Neural cell (in vitro differentiated cells): Measurements from ENCODE around the gene ABCA12. TPM values are rescaled to one million over a fixed set of nuclear protein-coding genes. Genes with fewer than 3 reads are reported as not detected.

Experiments
- H2AFZ ChIP-seq: fragments of 200-600, 300-800 bp; sonication (generic), shearing (Covaris generic); 2 replicates; pipeline ENCODE4 v1.6.0; 2014; ENCODE audit warnings: low read depth, mild to moderate bottlenecking, antibody characterized with exemption, low read length, moderate library complexity
- H3F3A ChIP-seq: fragments of 200-600 bp; shearing (Covaris generic); 2 replicates; pipeline ENCODE4 v1.6.1; 2016; ENCODE audit warnings: mild to moderate bottlenecking, moderate library complexity, mixed read lengths, antibody characterized with exemption, low read length; ENCODE audit not compliant: insufficient read depth, poor library complexity, severe bottlenecking
- H3K27ac ChIP-seq: fragments of 200-600, 300-800 bp; sonication (generic), shearing (Covaris generic); 2 replicates; pipeline ENCODE4 v1.5.1; 2014; ENCODE audit warnings: mild to moderate bottlenecking, low read length, moderate library complexity
- H3K27me3 ChIP-seq: fragments of 300-800, 200-600 bp; sonication (generic), shearing (Covaris generic); 2 replicates; pipeline ENCODE4 v1.6.0; 2014; ENCODE audit warnings: mild to moderate bottlenecking, low read depth, low read length, moderate library complexity; ENCODE audit not compliant: insufficient read depth
- H3K36me3 ChIP-seq: fragments of 300-800, 200-600 bp; sonication (generic), shearing (Covaris generic); 2 replicates; pipeline ENCODE4 v1.5.1; 2014; ENCODE audit warnings: mild to moderate bottlenecking, antibody characterized with exemption, low read length, moderate library complexity; ENCODE audit not compliant: insufficient read depth
- H3K4me2 ChIP-seq: fragments of 300-800, 200-600 bp; sonication (generic), shearing (Covaris generic); 2 replicates; pipeline ENCODE4 v1.6.0; 2014; ENCODE audit warnings: mild to moderate bottlenecking, low read length
- H3K4me3 ChIP-seq: fragments of 300-800, 200-600 bp; sonication (generic), shearing (Covaris generic); 2 replicates; pipeline ENCODE4 v1.5.1; 2014; ENCODE audit warnings: mild to moderate bottlenecking, low read length, moderate library complexity
- H3K79me2 ChIP-seq: fragments of 200-600 bp; shearing (Covaris generic); replicated peaks from 2 replicates; pipeline ENCODE4 v1.6.0; 2014; ENCODE audit warnings: mild to moderate bottlenecking, low read length, moderate library complexity; ENCODE audit not compliant: insufficient read depth
- H3K9ac ChIP-seq: fragments of 300-800, 200-600 bp; sonication (generic), shearing (Covaris generic); 2 replicates; pipeline ENCODE4 v1.6.1; 2016; ENCODE audit warnings: mild to moderate bottlenecking, low read length, mixed read lengths
- H3K9me2 ChIP-seq: fragments of 200-600 bp; shearing (Covaris generic); 2 replicates; pipeline ENCODE4 v1.6.1; 2016; ENCODE audit warnings: mild to moderate bottlenecking, low read length, mixed read lengths; ENCODE audit not compliant: insufficient read depth
- H3K9me3 ChIP-seq: fragments of 200-600, 300-800 bp; sonication (generic), shearing (Covaris generic); 2 replicates; pipeline ENCODE4 v1.6.1; 2016; ENCODE audit warnings: mild to moderate bottlenecking, mixed run types, low read length, moderate library complexity, mixed read lengths
- H4K20me1 ChIP-seq: fragments of 200-600 bp; shearing (Covaris generic); 2 replicates; pipeline ENCODE4 v1.6.1; 2016; ENCODE audit warnings: mild to moderate bottlenecking, mixed run types; ENCODE audit not compliant: insufficient read depth
- CTCF ChIP-seq: fragments of 450-650 bp; IDR thresholded peaks from 2 replicates; pipeline ENCODE4 v1.5.1; 2014; ENCODE audit warnings: antibody characterized with exemption, mild to moderate bottlenecking, moderate library complexity; ENCODE audit not compliant: poor library complexity, severe bottlenecking
- EP300 ChIP-seq: fragments of 450-650 bp; conservative IDR thresholded peaks from 2 replicates; pipeline ENCODE4 v1.6.1; 2014; ENCODE audit warnings: antibody characterized with exemption, mild to moderate bottlenecking, moderate library complexity; ENCODE audit not compliant: poor library complexity, severe bottlenecking
- EZH2 ChIP-seq: fragments of 200-600, 300-800 bp; shearing (Covaris generic), sonication (generic); IDR thresholded peaks from 2 replicates; pipeline ENCODE4 v1.6.1; 2014; ENCODE audit warnings: antibody characterized with exemption, low read length, borderline replicate concordance, mild to moderate bottlenecking; ENCODE audit not compliant: insufficient read depth, poor library complexity, severe bottlenecking
- MXI1 ChIP-seq: fragments of 450-650 bp; conservative IDR thresholded peaks from 2 replicates; pipeline ENCODE4 v1.6.1; 2014; ENCODE audit warnings: antibody characterized with exemption, mild to moderate bottlenecking; ENCODE audit not compliant: poor library complexity, severe bottlenecking
- POLR2AphosphoS5 ChIP-seq: IDR thresholded peaks from 2 replicates; pipeline ENCODE4 v1.6.1; 2012
- RAD21 ChIP-seq: fragments of 450-650 bp; conservative IDR thresholded peaks from 2 replicates; pipeline ENCODE4 v1.6.1; 2014; ENCODE audit warnings: antibody characterized with exemption, mild to moderate bottlenecking, moderate library complexity
- REST ChIP-seq: IDR thresholded peaks from 2 replicates; pipeline ENCODE4 v1.6.1; 2012; ENCODE audit warnings: borderline replicate concordance
- SMC3 ChIP-seq: fragments of 450-650 bp; conservative IDR thresholded peaks from 2 replicates; pipeline ENCODE4 v1.6.1; 2014; ENCODE audit warnings: antibody characterized with exemption, mild to moderate bottlenecking, moderate library complexity; ENCODE audit not compliant: poor library complexity
- TAF1 ChIP-seq: IDR thresholded peaks from 2 replicates; pipeline ENCODE4 v1.6.1; 2012; ENCODE audit warnings: low read depth
- polyA plus RNA-seq: library from polyadenylated mRNA; depleted of rRNA; stranded (reverse); fragments of >200 nt; gene quantifications from 2 replicates; pipeline ENCODE4 v1.2.3, GENCODE V29; 2014

The ABCA12 gene
- polyA plus RNA-seq, 1 donor from 2014 or later = not detected

DNA sequence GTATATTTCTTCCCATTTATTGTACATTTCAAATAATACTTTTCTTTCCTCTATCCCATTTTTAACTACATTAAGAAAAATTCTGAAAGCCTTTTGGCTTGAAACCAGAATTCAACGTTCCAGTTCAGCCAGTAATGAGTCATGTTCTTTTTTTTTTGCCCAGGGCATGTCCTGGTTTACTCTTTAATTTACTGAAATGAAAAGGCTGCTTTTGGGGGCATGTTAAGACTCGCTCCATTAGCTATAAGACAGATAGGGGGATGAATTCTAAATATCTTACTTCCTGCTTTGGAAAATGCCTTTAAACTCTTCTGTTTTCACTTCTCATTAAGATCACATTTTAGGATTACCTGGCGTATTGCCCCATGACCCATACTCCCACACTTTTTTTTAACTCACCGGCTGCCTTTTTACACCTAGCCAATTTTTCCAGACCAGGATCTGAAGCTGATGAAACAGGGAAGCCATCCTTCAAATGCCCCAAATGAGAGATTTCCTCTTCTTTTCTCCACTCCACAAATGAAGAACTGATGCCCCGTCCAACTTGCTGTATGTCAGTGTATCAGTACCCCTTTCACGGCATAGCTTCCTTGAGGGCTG, 585 bp downstream of the ABCA12 start:
- Histone ChIP-seq H4K20me1 (no peaks in the 10 kb centered on the region), H3K4me3 (no peak overlapping the region), H3K9ac (no peak overlapping the region), H3K27ac (no peak overlapping the region), H3K79me2 (no peaks in the 10 kb centered on the region), H3K9me2 (no peaks in the 10 kb centered on the region), H2AFZ (no peak overlapping the region), H3F3A (no peaks in the 10 kb centered on the region), H3K27me3 (no peaks in the 10 kb centered on the region), H3K4me2 (no peak overlapping the region), H3K36me3 (no peaks in the 10 kb centered on the region), H3K9me3 (no peaks in the 10 kb centered on the region)
- no peak for TF ChIP-seq MXI1
- no peak for TF ChIP-seq CTCF
- no peak for TF ChIP-seq EP300
- no peak for TF ChIP-seq REST
- no peak for TF ChIP-seq POLR2AphosphoS5
- no peak for TF ChIP-seq EZH2
- no peak for TF ChIP-seq RAD21
- no peak for TF ChIP-seq TAF1
- no peak for TF ChIP-seq SMC3

DNA sequence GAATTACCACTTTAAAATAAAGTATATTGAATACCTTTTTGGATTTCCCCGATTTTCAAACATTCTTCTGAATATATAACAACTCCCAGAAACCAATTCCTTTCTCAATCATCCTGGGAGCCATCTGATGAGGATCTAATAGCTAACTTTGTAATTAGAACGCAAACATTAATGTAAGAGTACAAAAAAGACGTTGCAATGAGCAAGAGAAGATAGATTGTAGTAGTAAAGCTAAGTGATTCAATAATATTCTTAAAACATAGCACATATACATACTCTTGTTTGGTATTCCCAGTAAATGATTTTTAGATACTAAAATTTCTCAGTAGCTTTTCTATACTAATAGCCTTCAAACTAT, 1.1 kb downstream of the ABCA12 start:
- no peaks in the 10 kb centered on the region for H3K27me3 ChIP-seq
- no peak overlapping the region for H3K4me3 ChIP-seq
- no peak overlapping the region for H3K9ac ChIP-seq
- H3K36me3 ChIP-seq = no peaks in the 10 kb centered on the region
- H3K79me2 ChIP-seq = no peaks in the 10 kb centered on the region
- no peak overlapping the region for H3K4me2 ChIP-seq
- no peaks in the 10 kb centered on the region for H3K9me2 ChIP-seq
- no peak for TF ChIP-seq REST
- TF ChIP-seq MXI1 = no peak
- no peak for TF ChIP-seq POLR2AphosphoS5
- TF ChIP-seq EZH2 = no peak
- TF ChIP-seq CTCF = no peak
- no peak for TF ChIP-seq SMC3
- no peak for TF ChIP-seq RAD21
- TF ChIP-seq EP300 = no peak
- no peak for TF ChIP-seq TAF1
- H4K20me1 ChIP-seq = no peaks in the 10 kb centered on the region
- no peak overlapping the region for H2AFZ ChIP-seq
- no peak overlapping the region for H3K27ac ChIP-seq
- H3F3A ChIP-seq = no peaks in the 10 kb centered on the region
- H3K9me3 ChIP-seq = no peaks in the 10 kb centered on the region
